Measurements from ENCODE around the gene RNF227. TPM values are rescaled to one million over a fixed set of nuclear protein-coding genes. Genes with fewer than 3 reads are reported as not detected.

RNF227 gene
- total and polyA plus RNA-seq, 2 of the 8 experiments (the other 6 are each of a cell fraction or from before 2014, with no cell fraction given) = 0.63 to 1.7 TPM

- H3K9me3 ChIP-seq (ENCODE audit: insufficient read depth in 2 of 2, low read depth in 1 of 2, low read length in 1 of 2) = no peaks in the 10 kb centered on the region
- H3K79me1 ChIP-seq (ENCODE audit: low read depth, low read length) = no peaks in the 10 kb centered on the region
- H2BK5ac ChIP-seq (ENCODE audit: low read depth, low read length) = no peak overlapping the region
- no peak overlapping the region for H3K4ac ChIP-seq (replicated peaks; ENCODE audit: insufficient read length, low read depth, low read length)
- H4K20me1 ChIP-seq (replicated peaks in 1 of 2; ENCODE audit: control insufficient read depth in 1 of 2, insufficient read depth in 2 of 2, low read length in 2 of 2) = no peaks in the 10 kb centered on the region
- no peak overlapping the region for H3K4me3 ChIP-seq (ENCODE audit: extremely low read depth in 1 of 4, insufficient read depth in 2 of 4, low read depth in 3 of 4, low read length in 4 of 4)
- no peak overlapping the region for H2BK20ac ChIP-seq (ENCODE audit: low read length)
- H3K4me2 ChIP-seq (ENCODE audit: insufficient read depth in 1 of 2, low read depth in 2 of 2, low read length in 2 of 2) = no peak overlapping the region
- CTCF ChIA-PET (ENCODE audit: partially characterized antibody) = interaction anchor here (1.2 to 2.7 kb wide), 2 partner anchors 11 to 130 kb away, joined by 3 to 8 read pairs; no protein-coding TSS in a partner anchor
- H3K27me3 ChIP-seq (replicated peaks in 1 of 4; ENCODE audit: control insufficient read depth in 3 of 4, extremely low read depth in 1 of 4, insufficient read depth in 3 of 4, low read length in 3 of 4) = no peaks in the 10 kb centered on the region
- no peaks in the 10 kb centered on the region for H3K79me2 ChIP-seq (ENCODE audit: control insufficient read depth in 1 of 2, insufficient read depth in 2 of 2, low read length in 2 of 2)
- no peak overlapping the region for H3K27ac ChIP-seq (ENCODE audit: low read depth, low read length)
- TF ChIP-seq CBX5 (IDR thresholded peaks at IDR 0.05; ENCODE audit: low read depth, low read length) (no peak), TEAD4 (IDR thresholded peaks at IDR 0.05; ENCODE audit: low read depth, low read length) (no peak), KDM5A (IDR thresholded peaks at IDR 0.05; ENCODE audit: low read length) (no peak), CHD1 (IDR thresholded peaks at IDR 0.05; ENCODE audit: low read depth, low read length) (no peak), RXRA (IDR thresholded peaks at IDR 0.05; ENCODE audit: insufficient read depth, low read depth, low read length) (no peak), BACH1 (IDR thresholded peaks at IDR 0.05; ENCODE audit: low read length) (no peak)
- no peaks in the 10 kb centered on the region for H3K36me3 ChIP-seq (ENCODE audit: control insufficient read depth in 2 of 4, insufficient read depth in 4 of 4, low read length in 3 of 4)
- no peaks in the 10 kb centered on the region for H3K23me2 ChIP-seq (ENCODE audit: low read depth, low read length)
- 91% methylated on average over 4 of the region's 4 CpGs; no CpG with 5 or more reads in 1 of the 2 experiments for WGBS, 2 experiments (ENCODE audit: extremely low coverage in 1 of 2, insufficient coverage in 1 of 2, insufficient read length in 1 of 2, insufficient replicate concordance in 2 of 2, low coverage in 1 of 2, low lambda C conversion rate in 2 of 2, missing lambda C conversion rate in 1 of 2)
- H3K23ac ChIP-seq (ENCODE audit: insufficient read length) = no peak overlapping the region
- H4K8ac ChIP-seq (ENCODE audit: extremely low read depth, insufficient read depth, low read length) = no peak overlapping the region
- POLR2A ChIA-PET (ENCODE audit: partially characterized antibody) = no interaction called here
- no peak overlapping the region for H3K56ac ChIP-seq (replicated peaks; ENCODE audit: insufficient read length, low read depth, low read length)
- H2AFZ ChIP-seq (ENCODE audit: low read length) = no peak overlapping the region
- no peak overlapping the region for H2AK5ac ChIP-seq (ENCODE audit: low read depth, low read length)
- H3K18ac ChIP-seq (ENCODE audit: extremely low read depth, low read length) = no peak overlapping the region
- H3K14ac ChIP-seq (ENCODE audit: insufficient read length) = no peak overlapping the region
- H4K5ac ChIP-seq (ENCODE audit: insufficient read length, low read depth, low read length) = no peak overlapping the region
- no peak overlapping the region for H2BK12ac ChIP-seq (ENCODE audit: low read depth, low read length)
- no peak overlapping the region; a peak in 1 of 7 replicates for H3K9ac ChIP-seq (replicated peaks in 1 of 4; ENCODE audit: extremely low read depth in 1 of 4, low read depth in 3 of 4, low read length in 3 of 4)
- no peak for FAIRE-seq
- H3K4me1 ChIP-seq (replicated peaks in 1 of 4; ENCODE audit: control insufficient read depth in 3 of 4, insufficient read depth in 4 of 4, low read length in 3 of 4) = no peaks in the 10 kb centered on the region
- H2BK15ac ChIP-seq (ENCODE audit: low read length) = no peak overlapping the region
- no peak for DNase-seq (ENCODE audit: low read depth in 1 of 2, low spot score in 2 of 2)
- H2BK120ac ChIP-seq (replicated peaks; ENCODE audit: low read depth, low read length) = no peak overlapping the region
- no peak overlapping the region for H4K91ac ChIP-seq (replicated peaks; ENCODE audit: insufficient read length, low read length)
These were observed 43.0 kb downstream of the RNF227 start for GRCh38 chr17:7873051-7873450.

Measured in H1 (cell line).